ENCODE results near the gene RFTN1. TPM values are rescaled to one million over a fixed set of nuclear protein-coding genes. Genes with fewer than 3 reads are reported as not detected.
A peak's percentile ranks its signal among the peaks of the same experiment; 100 is the strongest.

RFTN1 gene
- total and polyA plus RNA-seq, 7 donors, result 10.9 to 26.4 (median 22.2) TPM

DNA sequence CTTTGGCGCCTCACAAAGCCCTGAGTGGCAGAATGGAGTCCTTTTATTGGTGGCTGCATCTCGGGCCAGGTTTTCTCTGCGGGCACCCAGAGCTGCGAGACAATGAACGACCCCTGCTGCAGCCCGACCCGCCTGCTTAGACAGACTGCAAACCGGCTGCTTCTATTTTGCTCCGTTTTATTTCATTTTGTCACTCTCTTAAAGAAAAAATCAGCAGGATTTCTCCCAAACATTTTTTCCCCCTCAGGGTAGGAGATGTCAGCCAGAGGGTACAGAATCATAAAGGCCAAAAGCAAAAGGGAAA lies 183.7 kb downstream of the RFTN1 start:
- WGBS, 2 donors, result 92 to 94% methylated on average over 9 of the region's 9 CpGs
- Histone ChIP-seq H3K4me1 (peaks cover 0 to 6% (median under 1%) of the 10 kb centered on the region in 4 donors), H3K36me3 (no peaks in the 10 kb centered on the region), H3K4me3 (no peak overlapping the region), H3K27ac (no peak overlapping the region), H3K27me3 (no peaks in the 10 kb centered on the region), H3K9me3 (no peaks in the 10 kb centered on the region)
- TF ChIP-seq, protein P1, sequence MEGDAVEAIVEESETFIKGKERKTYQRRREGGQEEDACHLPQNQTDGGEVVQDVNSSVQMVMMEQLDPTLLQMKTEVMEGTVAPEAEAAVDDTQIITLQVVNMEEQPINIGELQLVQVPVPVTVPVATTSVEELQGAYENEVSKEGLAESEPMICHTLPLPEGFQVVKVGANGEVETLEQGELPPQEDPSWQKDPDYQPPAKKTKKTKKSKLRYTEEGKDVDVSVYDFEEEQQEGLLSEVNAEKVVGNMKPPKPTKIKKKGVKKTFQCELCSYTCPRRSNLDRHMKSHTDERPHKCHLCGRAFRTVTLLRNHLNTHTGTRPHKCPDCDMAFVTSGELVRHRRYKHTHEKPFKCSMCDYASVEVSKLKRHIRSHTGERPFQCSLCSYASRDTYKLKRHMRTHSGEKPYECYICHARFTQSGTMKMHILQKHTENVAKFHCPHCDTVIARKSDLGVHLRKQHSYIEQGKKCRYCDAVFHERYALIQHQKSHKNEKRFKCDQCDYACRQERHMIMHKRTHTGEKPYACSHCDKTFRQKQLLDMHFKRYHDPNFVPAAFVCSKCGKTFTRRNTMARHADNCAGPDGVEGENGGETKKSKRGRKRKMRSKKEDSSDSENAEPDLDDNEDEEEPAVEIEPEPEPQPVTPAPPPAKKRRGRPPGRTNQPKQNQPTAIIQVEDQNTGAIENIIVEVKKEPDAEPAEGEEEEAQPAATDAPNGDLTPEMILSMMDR (IDR thresholded peaks at IDR 0.05), result no peak
- TF ChIP-seq EP300 (IDR thresholded peaks at IDR 0.05) (no peak), POLR2AphosphoS5 (IDR thresholded peaks at IDR 0.05) (no peak), POLR2A (IDR thresholded peaks at IDR 0.05) (no peak)
- no peak for DNase-seq
- intact Hi-C loops (cut with DNase I), result no loop called here

DNA sequence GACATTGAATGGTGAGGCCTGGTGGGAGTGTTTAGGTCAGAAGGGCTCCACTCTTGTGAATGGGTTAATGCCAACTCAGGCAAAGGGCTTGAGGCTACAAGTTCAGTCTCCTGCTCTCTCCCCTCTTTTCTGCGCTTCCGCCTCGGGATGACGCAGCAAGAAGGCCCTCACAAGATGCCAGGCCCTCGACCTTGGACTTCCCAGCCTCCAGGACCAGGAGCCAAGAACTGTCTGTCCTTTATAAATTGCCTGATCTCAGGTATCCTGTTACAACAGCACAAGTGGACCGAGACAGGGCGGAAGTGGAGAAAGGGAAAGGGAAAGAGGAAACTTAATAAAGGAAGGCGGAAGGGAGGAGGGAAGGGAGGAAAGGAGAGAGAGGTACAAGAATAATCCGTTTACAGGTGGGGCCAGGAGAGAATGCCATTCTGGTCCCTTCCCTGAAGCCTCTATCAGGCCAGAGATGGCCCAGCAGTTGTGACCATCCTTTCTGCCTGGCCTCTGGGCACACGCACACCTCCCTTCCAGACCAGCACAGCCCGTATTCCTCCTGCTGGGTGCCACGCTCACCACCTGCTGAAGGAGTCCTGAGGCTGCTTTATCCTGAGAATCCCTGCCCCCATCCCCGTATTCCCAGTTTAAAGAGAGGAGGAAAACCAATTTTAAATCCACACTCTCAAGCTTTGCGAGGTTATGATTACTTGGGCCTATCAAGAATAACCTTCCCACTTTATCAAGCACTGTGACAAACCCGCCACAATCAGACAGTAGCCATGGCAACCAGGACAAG lies 184.3 kb downstream of the RFTN1 start:
- intact Hi-C loops (cut with DNase I), result no loop called here
- TF ChIP-seq POLR2AphosphoS5 (IDR thresholded peaks at IDR 0.05) (no peak), EP300 (IDR thresholded peaks at IDR 0.05) (no peak), POLR2A (IDR thresholded peaks at IDR 0.05) (no peak)
- TF ChIP-seq, protein P1 (IDR thresholded peaks at IDR 0.05), result no peak
- no peak overlapping the region for H3K4me3 ChIP-seq
- H3K9me3 ChIP-seq, result no peaks in the 10 kb centered on the region
- peaks cover 0 to 7% (median 3%) of the 10 kb centered on the region in 4 donors for H3K4me1 ChIP-seq
- no peaks in the 10 kb centered on the region for H3K27me3 ChIP-seq
- peak overlapping the region in 1 of 4 donors; percentile 77 for H3K27ac ChIP-seq
- no peak for DNase-seq
- H3K36me3 ChIP-seq, result no peaks in the 10 kb centered on the region
- WGBS, 2 donors, result 92 to 94% methylated on average over 15 of the region's 15 CpGs

DNA sequence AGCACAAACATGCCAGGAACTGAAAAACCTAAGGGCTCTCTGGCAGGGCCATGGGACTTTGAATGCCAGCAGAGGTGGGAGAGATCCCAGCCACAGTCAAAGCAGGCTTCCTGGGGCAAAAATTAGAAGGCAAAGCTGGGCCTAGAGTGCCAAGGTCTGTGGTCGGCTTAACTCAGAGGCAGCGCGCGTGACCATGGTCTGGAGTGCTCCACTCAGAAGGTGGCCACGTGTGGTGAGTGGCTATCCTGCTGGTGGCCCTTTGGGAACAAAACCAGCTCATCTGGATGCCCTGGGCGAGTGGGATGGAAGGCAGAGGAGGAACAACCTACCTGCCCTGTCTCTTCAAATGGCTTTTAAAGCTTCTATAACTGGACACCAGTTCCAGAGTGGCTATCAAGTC lies 185.4 kb downstream of the RFTN1 start:
- H3K27ac ChIP-seq, result peak overlapping the region in 1 of 4 donors; percentile 77
- TF ChIP-seq POLR2AphosphoS5 (IDR thresholded peaks at IDR 0.05), result no peak
- 94 to 97% methylated on average over 6 of the region's 6 CpGs for WGBS, 2 donors
- H3K27me3 ChIP-seq, result no peaks in the 10 kb centered on the region
- peaks cover 0 to 14% (median 3%) of the 10 kb centered on the region in 4 donors for H3K4me1 ChIP-seq
- no peak for DNase-seq
- intact Hi-C loops (cut with DNase I), result no loop called here
- no peaks in the 10 kb centered on the region for H3K9me3 ChIP-seq
- H3K36me3 ChIP-seq, result no peaks in the 10 kb centered on the region
- no peak overlapping the region for H3K4me3 ChIP-seq

DNA sequence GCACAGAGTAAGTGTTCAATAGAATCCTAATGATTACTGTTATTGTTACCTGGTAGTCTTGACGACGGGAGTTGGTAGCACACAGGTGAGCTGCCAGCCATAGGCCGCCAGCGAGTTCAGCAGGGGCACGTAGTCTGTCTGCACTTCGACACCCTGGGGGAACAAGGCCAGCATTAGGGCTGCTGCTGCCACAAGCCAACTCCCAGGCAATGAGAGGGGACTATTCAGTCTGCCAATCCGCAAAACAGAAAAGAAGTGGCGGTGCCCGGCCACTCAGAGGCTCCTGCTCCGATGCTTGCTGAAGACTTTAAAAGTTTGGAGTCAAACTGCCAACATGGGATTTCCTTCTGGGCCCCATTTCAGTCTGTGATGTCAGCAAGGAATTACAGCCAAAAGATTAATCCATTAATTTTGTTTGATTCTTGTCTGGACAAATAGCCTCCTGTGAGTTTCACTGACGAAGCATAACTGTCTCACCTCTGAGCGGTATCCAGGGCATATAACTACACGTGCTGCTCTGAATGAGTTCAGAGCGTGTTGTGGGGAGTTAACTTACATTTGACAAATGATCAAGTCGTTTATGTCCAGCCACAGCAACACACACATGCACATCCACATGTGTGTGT lies 186.7 kb downstream of the RFTN1 start:
- intact Hi-C loops (cut with DNase I), result no loop called here
- Histone ChIP-seq H3K4me3 (no peak overlapping the region), H3K36me3 (peaks cover 0 to 7% (median 0%) of the 10 kb centered on the region in 4 donors), H3K4me1 (peaks cover 0 to 14% (median 3%) of the 10 kb centered on the region in 4 donors), H3K9me3 (no peaks in the 10 kb centered on the region), H3K27ac (peak overlapping the region in 1 of 4 donors; percentile 77), H3K27me3 (no peaks in the 10 kb centered on the region)
- TF ChIP-seq, protein P1 (IDR thresholded peaks at IDR 0.05), result no peak
- TF ChIP-seq EP300 (IDR thresholded peaks at IDR 0.05), result no peak
- TF ChIP-seq POLR2A (IDR thresholded peaks at IDR 0.05), result no peak
- TF ChIP-seq POLR2AphosphoS5 (IDR thresholded peaks at IDR 0.05), result no peak
- no peak for DNase-seq
- WGBS, 2 donors, result 90 to 93% methylated on average over 15 of the region's 15 CpGs

DNA sequence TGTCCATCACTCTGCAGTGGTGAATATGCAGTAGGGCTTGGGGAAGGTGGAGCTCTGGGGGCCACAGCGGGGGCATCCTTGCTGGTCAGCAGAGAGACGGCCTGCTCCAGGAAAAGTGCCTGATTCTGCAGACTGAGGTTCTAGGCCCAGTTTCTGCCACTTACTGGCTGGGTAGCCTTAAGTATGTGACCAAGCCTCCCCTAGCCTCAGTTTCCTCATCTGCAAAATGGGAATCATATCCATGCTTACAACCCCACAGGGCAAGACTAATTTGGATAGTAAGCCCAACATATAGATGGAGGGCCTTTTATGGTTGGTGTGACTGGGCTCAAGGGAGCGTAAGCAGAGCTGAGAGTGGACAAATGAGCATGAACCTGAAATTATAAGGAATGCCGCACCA lies 187.6 kb downstream of the RFTN1 start:
- WGBS, 2 donors, result 98 to 99% methylated on average over 4 of the region's 4 CpGs
- no peak for TF ChIP-seq POLR2A (IDR thresholded peaks at IDR 0.05)
- TF ChIP-seq, protein P1 (IDR thresholded peaks at IDR 0.05), result no peak
- no peak for TF ChIP-seq EP300 (IDR thresholded peaks at IDR 0.05)
- TF ChIP-seq POLR2AphosphoS5 (IDR thresholded peaks at IDR 0.05), result no peak
- no peak for DNase-seq
- H3K4me3 ChIP-seq, result no peak overlapping the region
- no peaks in the 10 kb centered on the region for H3K27me3 ChIP-seq
- intact Hi-C loops (cut with DNase I), result no loop called here
- peaks cover 0 to 14% (median 3%) of the 10 kb centered on the region in 4 donors for H3K4me1 ChIP-seq
- no peaks in the 10 kb centered on the region for H3K9me3 ChIP-seq
- peak overlapping the region in 1 of 4 donors; percentile 77 for H3K27ac ChIP-seq
- peaks cover 0 to 7% (median 0%) of the 10 kb centered on the region in 4 donors for H3K36me3 ChIP-seq

All from sigmoid colon (tissue), 7 donors.